Neural progenitor cell (in vitro differentiated cells): Measurements from ENCODE around the gene ZNF219. TPM values are rescaled to one million over a fixed set of nuclear protein-coding genes. Genes with fewer than 3 reads are reported as not detected.

Experiments
- DNase-seq: peaks from one replicate; pipeline ENCODE4 v3.0.0-alpha.2; 2016; ENCODE audit warnings: low spot score
- H2AFZ ChIP-seq: fragments of 200-600 bp; sonication (generic); replicated peaks from 2 replicates; pipeline ENCODE4 v1.6.1; 2016; ENCODE audit warnings: antibody characterized with exemption
- H3F3A ChIP-seq: fragments of 200-600 bp; sonication (generic); 2 replicates; pipeline ENCODE4 v1.6.1; 2016; ENCODE audit warnings: antibody characterized with exemption, low read depth
- H3K27ac ChIP-seq: fragments of 200-600 bp; sonication (generic); 2 replicates; pipeline ENCODE4 v1.5.1; 2016; ENCODE audit warnings: mild to moderate bottlenecking
- H3K27me3 ChIP-seq: fragments of 200-600 bp; sonication (generic); 2 replicates; pipeline ENCODE4 v1.6.1; 2016; ENCODE audit warnings: mild to moderate bottlenecking, moderate library complexity
- H3K36me3 ChIP-seq: fragments of 200-600 bp; sonication (generic); 2 replicates; pipeline ENCODE4 v1.5.1; 2016
- H3K4me1 ChIP-seq: fragments of 200-600 bp; sonication (generic); 2 replicates; pipeline ENCODE4 v1.6.1; 2016; ENCODE audit warnings: mixed run types
- H3K4me2 ChIP-seq: fragments of 200-600 bp; sonication (generic); 2 replicates; pipeline ENCODE4 v1.6.1; 2016
- H3K4me3 ChIP-seq: fragments of 200-600 bp; sonication (generic); 2 replicates; pipeline ENCODE4 v1.5.1; 2016
- H3K79me2 ChIP-seq: fragments of 200-600 bp; sonication (generic); 2 replicates; pipeline ENCODE4 v1.6.1; 2016; ENCODE audit warnings: low read depth
- H3K9ac ChIP-seq: fragments of 200-600 bp; sonication (generic); 2 replicates; pipeline ENCODE4 v1.6.1; 2016
- H3K9me3 ChIP-seq: fragments of 200-600 bp; sonication (generic); 2 replicates; pipeline ENCODE4 v1.5.1; 2016; ENCODE audit warnings: low read depth
- H4K20me1 ChIP-seq: fragments of 200-600 bp; sonication (generic); 2 replicates; pipeline ENCODE4 v1.6.1; 2016; ENCODE audit warnings: low read depth
- H3K27ac Mint-ChIP-seq: 3 replicates; pipeline ENCODE4 v1.8.0; 2021; ENCODE audit warnings: mixed read lengths
- H3K27me3 Mint-ChIP-seq: 2 replicates; pipeline ENCODE4 v1.8.0; 2022; ENCODE audit warnings: low read depth, mild to moderate bottlenecking, inconsistent platforms, moderate library complexity, mixed read lengths; ENCODE audit not compliant: insufficient read depth
- H3K36me3 Mint-ChIP-seq: 3 replicates; pipeline ENCODE4 v1.8.0; 2021; ENCODE audit warnings: mixed read lengths
- H3K4me1 Mint-ChIP-seq: 3 replicates; pipeline ENCODE4 v1.8.0; 2021; ENCODE audit warnings: mixed read lengths
- H3K4me3 Mint-ChIP-seq: 3 replicates; pipeline ENCODE4 v1.8.0; 2021; ENCODE audit warnings: mild to moderate bottlenecking, moderate library complexity, mixed read lengths
- H3K9me3 Mint-ChIP-seq: 3 replicates; pipeline ENCODE4 v1.8.0; 2020; ENCODE audit warnings: mixed read lengths
- CTCF ChIP-seq: fragments of 200-600 bp; sonication (generic); IDR thresholded peaks from 2 replicates; pipeline ENCODE4 v1.5.1; 2017; ENCODE audit warnings: antibody characterized with exemption, mild to moderate bottlenecking
- EZH2 ChIP-seq: fragments of 200-600 bp; sonication (generic); IDR thresholded peaks from 2 replicates; pipeline ENCODE4 v1.6.1; 2017; ENCODE audit warnings: antibody characterized with exemption, mild to moderate bottlenecking, moderate library complexity
- EZH2phosphoT487 ChIP-seq: fragments of 200-600 bp; sonication (generic); IDR thresholded peaks from 2 replicates; pipeline ENCODE4 v1.6.1; 2017; ENCODE audit warnings: antibody characterized with exemption
- total RNA-seq: library from RNA; depleted of rRNA; stranded (reverse); fragments of >200 nt; gene quantifications from 2 replicates; pipeline ENCODE4 v1.2.3, GENCODE V29; 2015; ENCODE audit warnings: low replicate concordance

The ZNF219 gene
- total RNA-seq, 1 donor from 2014 or later, result 46.2 TPM

GRCh38 chr14:21072781-21073339 lies 25.6 kb downstream of the ZNF219 start:
- Histone ChIP-seq H2AFZ (no peak overlapping the region), H3K4me1 (peaks cover 8% of the 10 kb centered on the region), H3K9me3 (no peaks in the 10 kb centered on the region), H3K36me3 (no peaks in the 10 kb centered on the region), H3K4me3 (no peak overlapping the region), H3K79me2 (peaks cover 23% of the 10 kb centered on the region), H3K27me3 (no peaks in the 10 kb centered on the region), H3K9ac (no peak overlapping the region), H4K20me1 (peaks cover 13% of the 10 kb centered on the region), H3K4me2 (no peak overlapping the region), H3K27ac (no peak overlapping the region), H3F3A (peaks cover 40% of the 10 kb centered on the region)
- Mint-ChIP-seq H3K36me3 (peaks cover 37% of the 10 kb centered on the region), H3K9me3 (no peaks in the 10 kb centered on the region), H3K27ac (no peak overlapping the region), H3K27me3 (peaks cover 6% of the 10 kb centered on the region), H3K4me3 (peak overlapping the region; percentile 97), H3K4me1 (peaks cover 32% of the 10 kb centered on the region)
- DNase-seq, result no peak
- TF ChIP-seq EZH2 (no peak), EZH2phosphoT487 (no peak), CTCF (no peak)

- H4K20me1 ChIP-seq, result peaks cover 13% of the 10 kb centered on the region
- peaks cover 35% of the 10 kb centered on the region for H3K4me1 Mint-ChIP-seq
- H3K4me3 Mint-ChIP-seq, result peak overlapping the region; percentile 97
- H3K27me3 ChIP-seq, result peaks cover 7% of the 10 kb centered on the region
- H3F3A ChIP-seq, result peaks cover 44% of the 10 kb centered on the region
- no peak overlapping the region for H3K27ac ChIP-seq
- H3K9me3 ChIP-seq, result no peaks in the 10 kb centered on the region
- TF ChIP-seq EZH2phosphoT487 (no peak), EZH2 (no peak), CTCF (no peak)
- peaks cover 8% of the 10 kb centered on the region for H3K27me3 Mint-ChIP-seq
- H3K27ac Mint-ChIP-seq, result peak overlapping the region; percentile 88
- peaks cover 32% of the 10 kb centered on the region for H3K36me3 Mint-ChIP-seq
- H2AFZ ChIP-seq, result no peak overlapping the region
- peaks cover 23% of the 10 kb centered on the region for H3K79me2 ChIP-seq
- H3K9me3 Mint-ChIP-seq, result no peaks in the 10 kb centered on the region
- H3K36me3 ChIP-seq, result no peaks in the 10 kb centered on the region
- peak overlapping the region; percentile 75 for H3K4me3 ChIP-seq
- peaks cover 10% of the 10 kb centered on the region for H3K4me1 ChIP-seq
- peak overlapping the region; percentile 92 for H3K4me2 ChIP-seq
- H3K9ac ChIP-seq, result no peak overlapping the region
- DNase-seq, result no peak
These were observed 26.4 kb downstream of the ZNF219 start for GRCh38 chr14:21072031-21072473.

GRCh38 chr14:21071225-21072030 lies 27.0 kb downstream of the ZNF219 start:
- peaks cover 7% of the 10 kb centered on the region for H3K27me3 ChIP-seq
- Mint-ChIP-seq H3K36me3 (peaks cover 29% of the 10 kb centered on the region), H3K9me3 (no peaks in the 10 kb centered on the region), H3K27ac (peak overlapping the region; percentile 97), H3K4me1 (peaks cover 35% of the 10 kb centered on the region), H3K27me3 (peaks cover 9% of the 10 kb centered on the region), H3K4me3 (peak overlapping the region; percentile 97)
- no peaks in the 10 kb centered on the region for H3K9me3 ChIP-seq
- peaks cover 13% of the 10 kb centered on the region for H4K20me1 ChIP-seq
- TF ChIP-seq CTCF (no peak), EZH2 (no peak), EZH2phosphoT487 (no peak)
- H2AFZ ChIP-seq, result no peak overlapping the region
- no peak overlapping the region for H3K9ac ChIP-seq
- DNase-seq, result peak; percentile 90
- peak overlapping the region; percentile 75 for H3K4me3 ChIP-seq
- H3K27ac ChIP-seq, result peak overlapping the region; percentile 68
- H3K36me3 ChIP-seq, result no peaks in the 10 kb centered on the region
- H3K79me2 ChIP-seq, result peaks cover 23% of the 10 kb centered on the region
- H3K4me2 ChIP-seq, result peak overlapping the region; percentile 92
- peaks cover 10% of the 10 kb centered on the region for H3K4me1 ChIP-seq
- peaks cover 45% of the 10 kb centered on the region for H3F3A ChIP-seq
